Testis (tissue), 2 donors: ENCODE data around the gene SLC4A8.

Experiments used
- POLR2A ChIP-seq: fragments of 450-650 bp; IDR thresholded peaks from one replicate; pipeline ENCODE4 v1.6.1; 2017; ENCODE audit warnings: antibody characterized with exemption, mild to moderate bottlenecking, moderate library complexity
- TF ChIP-seq, protein P1 (sequence below), 3 experiments: fragments of 450-650 bp in 2 of 3; fragments of 200-600 bp in 1 of 3; sonication (generic) in 1 of 3; IDR thresholded peaks; one replicate each; pipeline ENCODE4 v1.5.1; 2016 to 2019; ENCODE audit warnings: antibody characterized with exemption in 3 of 3, mild to moderate bottlenecking in 2 of 3, moderate library complexity in 1 of 3

GRCh38 chr12:51401020-51401419, 23.6 kb upstream of the SLC4A8 start:
- TF ChIP-seq, protein P1, sequence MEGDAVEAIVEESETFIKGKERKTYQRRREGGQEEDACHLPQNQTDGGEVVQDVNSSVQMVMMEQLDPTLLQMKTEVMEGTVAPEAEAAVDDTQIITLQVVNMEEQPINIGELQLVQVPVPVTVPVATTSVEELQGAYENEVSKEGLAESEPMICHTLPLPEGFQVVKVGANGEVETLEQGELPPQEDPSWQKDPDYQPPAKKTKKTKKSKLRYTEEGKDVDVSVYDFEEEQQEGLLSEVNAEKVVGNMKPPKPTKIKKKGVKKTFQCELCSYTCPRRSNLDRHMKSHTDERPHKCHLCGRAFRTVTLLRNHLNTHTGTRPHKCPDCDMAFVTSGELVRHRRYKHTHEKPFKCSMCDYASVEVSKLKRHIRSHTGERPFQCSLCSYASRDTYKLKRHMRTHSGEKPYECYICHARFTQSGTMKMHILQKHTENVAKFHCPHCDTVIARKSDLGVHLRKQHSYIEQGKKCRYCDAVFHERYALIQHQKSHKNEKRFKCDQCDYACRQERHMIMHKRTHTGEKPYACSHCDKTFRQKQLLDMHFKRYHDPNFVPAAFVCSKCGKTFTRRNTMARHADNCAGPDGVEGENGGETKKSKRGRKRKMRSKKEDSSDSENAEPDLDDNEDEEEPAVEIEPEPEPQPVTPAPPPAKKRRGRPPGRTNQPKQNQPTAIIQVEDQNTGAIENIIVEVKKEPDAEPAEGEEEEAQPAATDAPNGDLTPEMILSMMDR (IDR thresholded peaks at IDR 0.05): no peak
- no peak for TF ChIP-seq POLR2A
